Mesothelial cell of epicardium (in vitro differentiated cells): ENCODE measurements around the gene CIZ1. TPM values are rescaled to one million over a fixed set of nuclear protein-coding genes. Genes with fewer than 3 reads are reported as not detected.
A peak's percentile ranks its signal among the peaks of the same experiment; 100 is the strongest.

Source experiments
- DNase-seq, 2 experiments: peaks; one replicate each; pipeline ENCODE4 v3.0.0; 2021; ENCODE audit warnings: low spot score in 2 of 2; ENCODE audit not compliant: unreplicated experiment in 2 of 2
- H3K27ac Mint-ChIP-seq: 2 replicates; pipeline ENCODE4 v1.8.0; 2021; ENCODE audit warnings: mixed read lengths
- H3K27me3 Mint-ChIP-seq: 2 replicates; pipeline ENCODE4 v1.8.0; 2021; ENCODE audit warnings: low read depth, mixed read lengths
- H3K36me3 Mint-ChIP-seq: 2 replicates; pipeline ENCODE4 v1.8.0; 2021; ENCODE audit warnings: mixed read lengths
- H3K4me1 Mint-ChIP-seq: 2 replicates; pipeline ENCODE4 v1.8.0; 2021; ENCODE audit warnings: mixed read lengths
- H3K4me3 Mint-ChIP-seq: 2 replicates; pipeline ENCODE4 v1.8.0; 2021; ENCODE audit warnings: mild to moderate bottlenecking, moderate library complexity, mixed read lengths
- H3K9me3 Mint-ChIP-seq: 2 replicates; pipeline ENCODE4 v1.8.0; 2021; ENCODE audit warnings: mixed read lengths
- CTCF ChIP-seq: fragments of 200-600 bp; sonication (generic); IDR thresholded peaks from one replicate; pipeline ENCODE4 v1.5.0; 2021; ENCODE audit warnings: antibody characterized with exemption; ENCODE audit not compliant: unreplicated experiment
- total RNA-seq: library from RNA; stranded (reverse); gene quantifications from 3 replicates; pipeline ENCODE4 v1.2.1, GENCODE V29; 2021

The CIZ1 gene
- total RNA-seq, 1 donor from 2014 or later = 152 TPM

GRCh38 chr9:128151309-128152132 lies 39.9 kb downstream of the CIZ1 start:
- Mint-ChIP-seq H3K4me1 (peaks cover 21% of the 10 kb centered on the region), H3K9me3 (no peaks in the 10 kb centered on the region), H3K27ac (no peak overlapping the region), H3K27me3 (no peaks in the 10 kb centered on the region), H3K36me3 (no peaks in the 10 kb centered on the region), H3K4me3 (no peak overlapping the region)
- DNase-seq = no peak
- no peak for TF ChIP-seq CTCF

GRCh38 chr9:128150594-128151308 lies 40.6 kb downstream of the CIZ1 start:
- TF ChIP-seq CTCF = no peak
- Mint-ChIP-seq H3K36me3 (no peaks in the 10 kb centered on the region), H3K4me3 (no peak overlapping the region), H3K27ac (no peak overlapping the region), H3K27me3 (no peaks in the 10 kb centered on the region), H3K9me3 (no peaks in the 10 kb centered on the region), H3K4me1 (peaks cover 21% of the 10 kb centered on the region)
- DNase-seq = no peak

- no peak for DNase-seq
- H3K27ac Mint-ChIP-seq = peak overlapping the region; percentile 66
Measured at GRCh38 chr9:128149951-128150593, 41.3 kb downstream of the CIZ1 start.

GRCh38 chr9:128149001-128149701 lies 42.2 kb downstream of the CIZ1 start, which contains the start of gene LCN2:
LCN2 (plus strand) TSS chr9:128149453; CDS start chr9:128149526, 73 bp downstream.
- Mint-ChIP-seq H3K36me3 (no peaks in the 10 kb centered on the region), H3K4me3 (no peak within 1 kb of the TSS), H3K27me3 (no peaks in the 10 kb centered on the region), H3K4me1 (peaks cover 25% of the 10 kb centered on the region), H3K9me3 (no peaks in the 10 kb centered on the region), H3K27ac (peak within 1 kb of the TSS; percentile 78)
- TF ChIP-seq CTCF = no peak
- no peak for DNase-seq

More at GRCh38 chr9:128149951-128150593, 41.3 kb downstream of the CIZ1 start:
- H3K9me3 Mint-ChIP-seq = no peaks in the 10 kb centered on the region
- peaks cover 25% of the 10 kb centered on the region for H3K4me1 Mint-ChIP-seq
- no peak for TF ChIP-seq CTCF
- no peaks in the 10 kb centered on the region for H3K36me3 Mint-ChIP-seq
- H3K27me3 Mint-ChIP-seq = no peaks in the 10 kb centered on the region
- H3K4me3 Mint-ChIP-seq = no peak overlapping the region

- DNase-seq = no peak
- H3K4me3 Mint-ChIP-seq = no peak overlapping the region
- peaks cover 27% of the 10 kb centered on the region for H3K4me1 Mint-ChIP-seq
- H3K27me3 Mint-ChIP-seq = no peaks in the 10 kb centered on the region
- H3K9me3 Mint-ChIP-seq = no peaks in the 10 kb centered on the region
- H3K27ac Mint-ChIP-seq = peak overlapping the region; percentile 78
- no peak for TF ChIP-seq CTCF
- H3K36me3 Mint-ChIP-seq = no peaks in the 10 kb centered on the region
Measured at GRCh38 chr9:128148509-128149000, 42.8 kb downstream of the CIZ1 start.
